HG02852 (cell line): ENCODE results near the gene CST11.
"Not testable (repeated sequence)": the region's sequence is repeated elsewhere in the genome, so short reads cannot be mapped to it uniquely, and the experiment has no call there.

Source experiments
- ATAC-seq: cut with Tn5 transposase; IDR thresholded peaks from one replicate; pipeline ENCODE4 v1.9.1; 2021; ENCODE audit warnings: mild to moderate bottlenecking, moderate library complexity; ENCODE audit not compliant: unreplicated experiment

Gene CST11, protein sequence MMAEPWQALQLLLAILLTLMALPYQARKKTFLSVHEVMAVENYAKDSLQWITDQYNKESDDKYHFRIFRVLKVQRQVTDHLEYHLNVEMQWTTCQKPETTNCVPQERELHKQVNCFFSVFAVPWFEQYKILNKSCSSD

DNA sequence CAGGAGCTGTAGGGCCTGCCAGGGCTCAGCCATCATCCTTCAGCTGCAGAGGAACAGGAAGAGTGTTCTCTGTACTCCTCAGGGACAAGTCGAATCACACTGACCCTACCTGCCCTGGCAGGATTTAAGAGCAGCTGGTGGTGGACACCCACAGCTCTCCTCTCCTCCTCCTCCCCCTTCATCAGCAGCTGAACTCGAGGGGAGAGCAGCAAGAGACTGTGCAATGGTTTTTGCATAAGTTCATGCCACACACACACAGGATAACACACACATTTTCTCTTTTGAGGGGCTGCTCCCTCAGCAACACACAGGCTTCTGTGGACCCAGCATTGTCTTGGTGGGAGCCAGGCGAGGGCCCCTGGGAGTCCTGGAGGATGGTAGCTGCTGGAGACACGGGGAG is at the start of gene CST11:
CST11 (minus strand) TSS at position 101 of the 400 bp plus-strand sequence; CDS start at position 36, 65 bp downstream.
- no peak for ATAC-seq

DNA sequence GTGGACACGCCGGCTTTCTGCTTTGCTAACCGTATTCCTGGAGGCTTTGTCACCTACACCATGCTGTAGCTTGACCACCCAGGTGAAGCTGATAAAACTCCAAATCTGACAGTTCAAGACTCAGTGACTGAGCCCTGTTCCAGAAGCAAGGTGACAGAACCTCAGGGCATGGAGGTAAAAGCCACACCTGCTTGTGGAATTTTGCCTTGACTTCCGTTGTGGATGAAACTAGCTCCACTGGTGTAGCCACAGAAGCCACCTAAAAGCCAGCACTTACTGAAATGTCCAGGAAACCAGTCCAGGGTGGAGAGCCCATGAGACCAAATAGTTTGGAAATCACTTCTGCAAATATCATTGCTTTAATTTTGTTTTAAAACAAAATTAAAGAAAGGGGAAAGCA is 49.2 kb upstream of the CST11 start:
- ATAC-seq: no peak

DNA sequence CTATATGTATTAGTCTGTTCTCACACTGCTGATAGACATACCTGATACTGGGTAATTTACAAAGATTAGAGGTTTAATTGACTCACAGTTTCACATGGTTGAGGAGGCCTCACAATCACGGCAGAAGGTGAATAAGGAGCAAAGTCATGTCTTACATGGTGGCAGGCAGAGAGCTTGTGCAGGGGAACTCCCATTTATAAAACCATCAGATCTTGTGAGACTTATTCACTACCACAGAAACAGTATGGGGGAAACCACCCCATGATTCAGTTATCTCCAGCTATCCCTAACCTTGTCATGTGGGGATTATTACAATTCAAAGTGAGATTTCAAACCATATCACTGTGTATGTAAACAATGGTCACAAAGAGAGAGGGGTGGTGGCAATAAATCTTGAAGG is 44.9 kb upstream of the CST11 start:
- no peak for ATAC-seq

DNA sequence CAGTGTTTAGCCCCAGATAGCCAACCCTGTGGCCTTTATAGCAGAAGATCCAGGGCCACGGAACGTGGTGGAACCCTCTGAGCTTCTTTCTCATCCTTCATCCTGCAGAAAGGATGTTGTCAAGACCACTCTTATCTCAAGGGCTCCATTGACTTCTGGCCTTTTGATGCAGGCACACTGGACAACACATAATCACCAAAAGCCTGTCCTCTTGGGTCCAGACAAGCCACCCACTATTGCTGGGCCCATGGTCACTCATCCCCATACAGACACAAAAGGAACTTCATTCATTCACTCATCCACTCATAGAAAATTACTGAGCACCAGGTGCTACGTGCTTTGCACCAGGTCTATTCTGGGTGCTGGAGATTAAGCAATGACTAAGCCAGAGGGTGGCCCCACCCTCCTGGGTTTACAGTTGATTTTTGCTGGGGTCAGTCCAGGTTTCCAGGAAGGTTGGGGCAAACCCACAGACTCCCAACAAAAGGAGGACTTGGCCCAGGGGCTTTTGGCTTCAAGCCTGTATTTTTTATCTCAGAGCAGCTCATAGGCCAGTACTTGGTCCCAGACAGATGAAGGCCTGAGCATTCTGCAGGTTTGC is 40.6 kb upstream of the CST11 start:
- ATAC-seq: no peak

DNA sequence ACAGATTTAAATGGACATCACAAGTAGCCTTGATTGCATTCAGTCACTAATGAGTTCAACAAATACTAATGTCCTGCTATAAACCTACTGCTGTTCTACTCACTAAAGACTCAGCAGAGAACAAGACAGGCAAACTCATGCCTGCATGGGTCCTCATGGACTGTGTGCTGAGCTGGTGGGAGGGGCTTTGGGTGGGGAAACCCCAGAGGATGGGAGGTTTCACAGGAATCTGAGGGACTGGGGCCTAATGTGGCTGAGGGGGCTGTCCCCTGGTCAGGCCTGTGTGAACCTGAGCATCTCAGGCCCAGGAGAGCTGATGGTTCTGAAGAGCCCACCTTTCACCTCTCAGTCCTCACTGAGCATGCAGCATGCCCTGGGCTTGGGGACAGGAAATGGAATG is 39.6 kb upstream of the CST11 start:
- ATAC-seq: no peak

DNA sequence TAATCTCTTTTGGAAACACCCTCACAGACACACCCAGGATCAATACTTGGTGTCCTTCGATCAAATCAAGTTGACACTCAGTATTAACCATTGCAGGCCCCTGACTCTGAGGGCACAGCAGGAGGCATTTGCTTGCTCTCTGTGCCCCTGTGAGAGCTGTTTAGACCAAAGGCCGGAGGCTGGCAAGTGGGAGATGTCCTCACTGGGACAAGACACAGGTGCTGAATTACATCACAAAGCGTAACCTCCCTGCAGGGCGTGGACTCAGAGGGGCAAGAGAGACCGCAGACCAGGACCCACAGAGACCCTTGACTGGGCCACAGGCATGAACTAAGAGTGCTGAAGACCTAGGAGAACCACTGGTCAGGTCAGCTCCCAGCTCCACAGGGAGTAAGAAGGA is 38.1 kb upstream of the CST11 start, which contains the start of gene CST8:
CST8 (plus strand) TSS at position 301 of the 400 bp plus-strand sequence. CDS start 551 bp downstream, outside the sequence.
- ATAC-seq: no peak

DNA sequence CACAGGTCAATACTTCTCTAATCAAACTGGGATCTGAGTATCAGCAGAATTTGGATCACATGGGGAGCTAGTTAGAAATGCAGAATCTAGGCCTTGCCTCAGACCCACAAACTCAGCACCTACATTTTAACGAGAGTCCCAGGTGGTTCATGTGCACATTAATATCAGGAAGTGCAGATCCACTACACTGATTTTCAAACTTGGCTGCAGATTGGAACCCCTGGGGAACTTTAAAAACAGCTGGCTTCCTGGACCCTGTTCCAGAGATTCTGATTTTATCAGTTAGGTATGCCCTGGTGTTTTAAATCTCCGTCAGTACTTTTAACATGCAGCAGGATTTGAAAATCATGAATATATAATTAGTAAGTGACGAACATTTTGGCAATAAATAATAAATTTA is 36.3 kb upstream of the CST11 start:
- ATAC-seq: no peak

DNA sequence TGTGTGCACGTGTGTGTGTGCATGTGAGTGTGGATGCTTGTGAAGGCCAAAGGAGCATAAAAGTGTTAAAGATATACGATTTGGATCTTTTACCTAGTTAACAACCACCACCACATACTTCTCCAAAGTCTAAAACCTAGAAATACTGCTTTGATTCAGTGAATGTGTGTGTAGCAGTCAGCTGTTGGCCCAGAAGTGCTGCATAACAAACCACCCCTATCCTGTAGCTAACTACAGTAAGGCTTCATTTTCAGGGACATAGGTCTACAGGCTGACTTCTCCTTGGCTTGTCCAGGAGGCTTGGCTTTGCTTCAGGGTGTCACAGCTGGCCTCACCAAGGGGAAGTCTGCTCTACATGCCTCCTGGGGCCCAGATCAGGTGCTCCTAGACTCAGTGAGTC is 35.8 kb upstream of the CST11 start:
- ATAC-seq: no peak

DNA sequence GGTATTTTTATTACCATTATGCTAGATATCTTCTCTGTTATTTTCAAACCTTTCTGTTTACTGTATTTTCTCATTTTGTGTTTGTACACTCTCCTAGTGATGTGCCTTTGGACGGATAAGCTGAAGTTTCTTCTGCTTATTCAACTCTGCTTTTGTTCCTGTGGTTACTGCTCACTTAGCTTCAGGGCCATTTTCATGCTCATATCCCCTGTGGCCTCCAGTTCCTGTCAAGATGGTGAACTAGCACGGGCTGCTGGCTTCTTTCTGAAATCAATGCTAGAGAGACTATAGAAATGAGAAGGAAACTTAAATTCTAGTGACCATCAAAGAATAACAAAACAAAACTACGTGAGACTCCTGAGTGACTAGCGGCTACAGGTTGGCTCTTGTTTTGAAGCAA is 31.4 kb upstream of the CST11 start:
- no peak for ATAC-seq

DNA sequence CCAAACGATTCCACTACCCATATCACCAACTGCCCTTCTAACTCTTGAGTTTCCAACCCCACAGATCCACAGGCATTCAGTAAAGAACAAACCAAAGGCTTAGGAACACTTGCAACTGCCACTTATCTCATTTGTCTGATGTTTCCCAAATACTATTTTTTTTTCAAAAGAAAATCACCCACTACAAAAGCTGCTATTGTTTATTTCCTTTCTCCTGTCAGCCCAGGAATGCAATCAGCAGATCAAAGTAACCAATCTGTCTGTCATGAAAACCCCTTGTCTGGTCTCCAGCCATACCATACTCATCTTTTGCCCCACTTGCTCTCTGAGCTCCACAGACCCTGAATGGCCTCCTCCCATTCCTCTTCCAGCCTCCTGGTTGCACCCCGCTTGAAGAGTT is 29.5 kb upstream of the CST11 start:
- no peak for ATAC-seq

DNA sequence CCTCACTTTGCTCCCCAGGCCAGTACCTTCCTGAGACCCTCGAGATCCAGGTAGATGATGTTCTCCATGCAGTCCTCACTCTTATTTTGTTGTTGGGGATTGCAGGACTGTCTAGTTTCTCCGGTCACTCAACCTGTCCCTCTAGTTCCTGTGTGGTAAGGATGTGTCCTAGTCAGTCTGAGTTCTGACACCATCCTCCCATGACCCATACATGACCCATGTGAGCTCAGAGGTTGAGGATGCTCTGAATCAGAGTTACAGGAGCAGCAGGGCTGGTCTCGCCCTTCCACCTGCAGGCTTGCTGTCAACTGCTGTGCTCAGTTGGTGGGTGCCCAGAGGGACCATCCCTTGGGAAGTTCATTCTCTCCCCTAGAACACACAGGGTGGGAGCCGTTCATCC is 26.4 kb upstream of the CST11 start:
- no peak for ATAC-seq

DNA sequence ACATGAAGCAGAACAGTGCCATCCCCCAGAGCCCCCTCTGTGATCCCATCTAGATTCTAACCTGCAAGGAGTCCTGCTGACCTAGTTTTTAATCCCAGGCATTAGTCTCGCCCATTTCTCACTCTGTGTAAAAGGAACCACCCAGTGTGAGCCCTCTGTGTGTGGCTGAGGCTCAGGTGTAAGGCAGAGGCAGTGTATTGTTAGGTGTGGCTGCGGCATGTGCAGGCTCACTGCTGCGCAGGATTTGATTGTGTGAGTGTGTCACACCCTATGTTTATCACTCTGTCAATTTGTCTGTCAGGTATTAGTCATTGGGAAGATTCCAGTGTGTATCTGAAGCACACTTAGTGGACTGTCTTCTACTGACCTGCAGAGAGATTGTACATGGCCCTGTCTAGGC is 24.5 kb upstream of the CST11 start:
- no peak for ATAC-seq

DNA sequence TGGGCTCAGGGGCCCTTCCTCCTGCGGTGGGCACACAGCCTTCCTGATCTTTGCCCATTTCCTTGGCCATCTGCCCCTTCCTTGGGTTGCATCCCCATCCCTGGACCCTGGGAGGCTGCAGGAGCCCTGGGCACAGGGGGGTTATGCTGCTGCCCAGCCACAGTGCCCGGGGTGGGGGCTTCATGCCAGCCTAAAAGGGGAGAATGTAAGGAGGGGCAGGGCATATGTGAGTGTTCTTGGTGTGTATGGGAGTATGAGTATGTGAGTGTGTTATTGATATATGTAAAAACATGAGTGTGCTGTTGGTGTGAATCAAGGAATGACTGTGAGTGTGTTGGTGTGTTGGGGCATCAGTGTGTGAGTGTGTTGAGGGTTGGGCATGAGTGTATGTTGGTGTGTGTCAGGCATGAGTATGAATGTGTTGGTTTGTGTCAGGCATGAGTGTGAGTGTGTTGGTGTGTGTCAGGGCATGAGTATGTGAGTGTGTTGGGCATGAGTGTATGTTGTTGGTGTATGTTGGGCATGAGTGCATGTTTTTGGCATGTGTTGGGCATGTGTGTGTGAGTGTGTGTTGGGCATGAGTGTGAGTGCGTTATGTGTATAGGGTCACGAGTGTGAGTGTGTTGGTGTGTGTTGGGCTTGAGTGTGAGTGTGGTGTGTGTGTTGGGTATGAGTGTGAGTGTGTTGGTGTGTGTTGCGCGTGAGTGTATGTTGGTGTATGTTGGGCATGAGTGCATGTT is 23.5 kb upstream of the CST11 start:
- ATAC-seq: no peak

DNA sequence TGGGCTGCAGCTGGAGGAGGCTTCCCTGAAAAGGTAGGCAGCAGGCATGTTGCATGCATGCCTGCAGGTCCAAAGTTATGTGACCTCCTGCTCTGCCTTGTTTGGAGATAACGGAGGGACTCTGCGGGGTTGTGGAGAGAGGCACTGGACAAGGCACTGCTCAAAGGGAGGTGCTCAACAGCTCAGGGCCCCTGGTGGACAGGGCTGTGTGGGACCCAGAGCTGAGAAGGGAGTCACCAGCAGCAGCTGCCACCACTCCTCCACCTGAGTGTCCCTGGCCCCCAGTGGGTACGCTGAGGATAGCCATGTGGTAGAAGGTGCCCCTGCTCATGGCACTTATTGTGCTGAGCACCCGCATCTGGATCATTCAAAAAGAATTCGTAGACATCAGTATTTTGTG is 22.7 kb upstream of the CST11 start:
- ATAC-seq: no peak

DNA sequence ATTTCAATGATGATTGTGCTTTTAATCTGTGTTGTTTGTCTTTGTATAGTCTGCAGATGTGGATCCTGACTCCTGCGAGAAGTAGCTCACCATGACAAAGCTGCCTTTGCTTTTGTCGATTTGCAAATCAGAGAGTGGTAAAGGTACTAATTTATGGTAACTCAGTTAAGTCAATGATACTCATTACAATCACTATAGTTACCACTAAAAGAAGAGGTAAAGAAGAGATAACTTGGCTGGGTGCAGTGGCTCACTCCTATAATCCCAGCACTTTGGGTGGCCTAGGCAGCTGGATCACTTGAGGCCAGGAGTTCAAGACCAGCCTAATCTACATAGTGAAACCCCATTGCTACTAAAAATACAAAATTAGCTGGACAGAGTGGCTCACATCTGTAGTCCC is 20.6 kb upstream of the CST11 start:
- not testable (repeated sequence) for ATAC-seq

DNA sequence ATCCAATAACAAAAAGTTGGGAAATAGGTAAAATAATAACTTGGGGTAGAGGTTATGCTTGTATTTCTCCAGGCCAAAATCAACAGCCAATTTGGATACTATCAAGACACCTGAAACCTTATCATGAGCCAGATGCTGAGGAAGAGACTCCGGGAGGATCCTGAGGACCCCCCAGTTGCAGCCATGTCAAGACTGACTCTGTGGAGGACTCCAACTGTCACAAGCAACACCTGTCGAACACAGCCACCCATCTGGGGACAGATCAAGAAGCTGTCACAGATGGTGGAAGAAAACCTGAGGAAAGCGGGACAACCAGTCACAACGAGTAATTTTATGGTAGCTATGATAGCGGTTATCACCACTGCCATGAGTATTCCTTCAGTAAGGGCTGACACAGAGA is 19.6 kb upstream of the CST11 start:
- ATAC-seq: not testable (repeated sequence)

DNA sequence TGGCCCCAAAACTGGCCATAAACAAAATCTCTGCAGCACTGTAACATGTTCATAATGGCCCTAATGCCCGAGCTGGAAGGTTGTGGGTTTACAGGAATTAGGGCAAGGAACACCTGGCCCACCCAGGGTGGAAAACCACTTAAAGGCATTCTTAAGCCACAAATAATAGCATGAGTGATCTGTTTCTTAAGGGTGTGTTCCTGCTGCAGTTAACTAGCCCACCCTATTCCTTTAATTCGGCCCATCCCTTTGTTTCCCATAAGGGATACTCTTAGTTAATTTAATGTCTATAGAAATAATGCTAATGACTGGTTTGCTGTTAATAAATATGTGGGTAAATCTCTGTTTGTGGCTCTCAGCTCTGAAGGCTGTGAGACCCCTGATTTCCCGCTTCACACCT is 14.3 kb upstream of the CST11 start:
- ATAC-seq: not testable (repeated sequence)

DNA sequence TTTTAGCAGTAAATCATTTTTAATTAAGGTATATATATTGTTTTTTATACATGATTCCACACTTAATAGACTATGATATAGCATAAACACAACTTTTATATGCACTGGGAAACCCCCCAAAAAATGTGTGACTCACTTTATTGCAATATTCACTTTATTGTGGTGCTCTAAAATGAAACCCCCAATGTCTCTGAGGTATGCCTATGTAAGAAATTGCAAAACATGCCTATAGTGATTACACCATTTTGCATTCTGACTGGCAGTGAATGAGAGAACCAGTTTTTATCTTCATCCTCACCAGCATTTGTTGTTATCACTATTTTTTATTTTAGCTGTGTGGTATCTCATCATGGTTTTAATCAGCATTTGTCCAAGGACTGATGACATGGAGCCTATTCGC is 8.5 kb upstream of the CST11 start:
- no peak for ATAC-seq

DNA sequence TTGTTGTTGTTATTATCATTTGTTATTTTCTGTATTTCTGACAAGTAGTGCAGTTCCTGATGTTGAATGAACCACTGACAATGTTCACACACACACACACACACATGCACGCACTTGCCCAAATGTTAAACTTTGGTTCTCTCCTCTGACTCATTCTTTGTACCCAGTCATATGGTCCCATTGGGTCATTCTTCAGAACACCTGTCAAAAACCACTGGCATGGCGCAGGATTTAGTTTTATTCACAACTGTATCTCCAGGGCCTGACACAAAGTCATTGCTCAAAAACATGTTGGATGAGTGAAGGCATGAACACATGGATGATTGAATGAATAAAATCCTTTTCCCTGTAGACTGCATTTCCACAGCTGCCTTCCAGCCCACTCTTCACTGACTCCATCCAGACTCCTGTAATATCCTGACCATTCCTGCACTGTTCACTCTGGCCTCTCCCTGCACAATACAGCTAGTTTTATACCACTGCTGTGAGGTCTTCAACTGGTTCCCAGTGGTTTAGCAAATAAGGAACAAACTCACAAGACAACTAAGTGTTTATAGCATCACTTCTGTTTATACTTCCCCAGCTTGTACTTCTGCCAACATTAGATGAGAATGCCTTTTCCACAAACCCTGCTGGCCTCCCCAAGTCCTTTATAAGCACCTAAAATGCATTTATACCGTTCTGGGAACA is 6.9 kb upstream of the CST11 start:
- ATAC-seq: no peak

DNA sequence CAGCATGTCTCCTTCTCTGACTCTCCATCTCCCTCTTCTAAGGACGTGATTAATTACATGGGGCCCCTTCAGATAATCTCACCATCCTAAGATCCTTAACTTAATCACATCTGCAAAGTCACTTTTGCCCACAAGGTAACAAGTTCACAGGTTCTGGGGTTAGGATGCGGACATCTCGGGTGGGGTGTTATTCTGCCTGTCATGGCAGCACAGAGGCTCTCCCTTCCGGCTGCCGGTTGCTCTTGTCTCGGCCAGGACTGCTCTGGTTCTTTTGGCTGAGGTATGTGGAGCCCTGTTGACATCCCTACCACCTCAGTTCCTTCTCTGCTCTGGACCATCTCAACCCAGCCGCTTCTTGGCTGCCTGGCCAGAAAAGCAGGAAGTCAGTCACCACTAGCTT is 4.2 kb upstream of the CST11 start:
- ATAC-seq: no peak

DNA sequence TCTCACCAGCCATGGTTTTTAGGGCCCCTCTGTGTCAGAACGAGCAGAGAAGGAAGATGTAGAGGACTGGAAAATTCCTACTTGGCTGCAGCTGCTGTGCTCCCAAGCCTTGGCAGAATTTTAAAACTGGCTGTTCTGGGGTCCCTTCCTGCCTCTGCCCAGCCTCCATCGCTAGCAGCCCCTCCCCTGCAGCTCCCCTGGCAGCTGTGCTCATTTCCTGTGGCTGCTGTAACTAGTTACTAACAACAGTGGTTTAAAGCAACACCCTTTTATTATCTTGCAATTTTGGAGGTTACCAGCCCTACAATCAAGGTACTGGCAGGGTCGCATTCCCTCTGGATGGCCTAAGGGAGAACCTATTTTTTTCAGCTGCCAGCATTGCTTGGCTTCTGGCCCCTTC is 3.7 kb upstream of the CST11 start:
- ATAC-seq: no peak

DNA sequence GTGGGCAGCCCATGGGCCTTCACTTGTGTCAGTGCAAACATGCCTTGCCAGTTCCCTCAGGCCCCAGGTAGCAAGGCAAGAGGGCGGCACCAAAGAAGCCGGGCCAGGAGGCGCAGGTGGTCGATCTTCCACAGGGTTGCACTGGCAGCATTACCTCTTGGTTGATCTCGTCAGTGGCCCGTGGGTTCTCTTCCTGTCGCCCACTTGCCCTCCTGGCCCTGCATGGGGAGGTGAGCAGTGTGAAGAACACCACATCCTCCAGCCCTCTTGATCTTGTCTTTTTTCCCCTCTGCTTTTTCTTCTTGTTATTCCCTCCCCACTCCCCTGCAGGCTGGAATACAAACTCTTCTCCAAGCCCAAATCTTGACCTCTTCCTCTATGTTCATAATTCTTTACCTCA is 3.0 kb upstream of the CST11 start:
- no peak for ATAC-seq
